ENCODE data around the gene GPATCH4. TPM values are rescaled to one million over a fixed set of nuclear protein-coding genes. Genes with fewer than 3 reads are reported as not detected.

The GPATCH4 gene
- total and polyA plus RNA-seq, 10 of the 15 experiments (the other 5 are each of a cell fraction or from before 2014, with no cell fraction given), result 35.5 to 111 (median 73.9) TPM

- no peak for TF ChIP-seq NKRF (conservative IDR thresholded peaks at IDR 0.05)
- TF ChIP-seq SREBF2 (IDR thresholded peaks at IDR 0.05; ENCODE audit: low read length), result no peak
- no peak for TF ChIP-seq IRF4 (IDR thresholded peaks at IDR 0.05; ENCODE audit: low read depth, low read length)
Measured at GRCh38 chr1:156549831-156550230, 51.4 kb downstream of the GPATCH4 start (continued).

GRCh38 chr1:156549390-156549789 is 51.9 kb downstream of the GPATCH4 start:
- no peak overlapping the region for H3K4me2 ChIP-seq (ENCODE audit: control insufficient read depth, insufficient read depth)
- H3K9me3 ChIP-seq (replicated peaks; ENCODE audit: control insufficient read depth, insufficient read depth, low read length), result no peaks in the 10 kb centered on the region
- WGBS (ENCODE audit: insufficient coverage, insufficient replicate concordance, low lambda C conversion rate, missing lambda C conversion rate), result 97% methylated on average over 2 of the region's 2 CpGs
- in situ Hi-C loops (cut with MboI), result no loop called here
- CTCF ChIA-PET, result interaction anchor here (0.7 kb wide), 1 partner anchor 47 kb away, joined by 3 read pairs; no protein-coding TSS in a partner anchor
- POLR2A ChIA-PET, result no interaction called here
- intact Hi-C loops (cut with micrococcal nuclease; ENCODE audit: unreplicated experiment), result no loop called here
- no TSS peak for BruUV-seq (replicated peaks)
- no peaks in the 10 kb centered on the region for H3K4me1 ChIP-seq (ENCODE audit: control insufficient read depth, insufficient read depth, low read length)
- ATAC-seq (no peak), FAIRE-seq (no peak), DNase-seq (ENCODE audit: low read depth, low spot score) (no peak)
- TF ChIP-seq BRCA1 (IDR thresholded peaks at IDR 0.05; ENCODE audit: low read depth, low read length), result no peak
- no peak for TF ChIP-seq MYB (IDR thresholded peaks at IDR 0.05; ENCODE audit: borderline replicate concordance, low read depth, low read length)
- TF ChIP-seq SIN3A (IDR thresholded peaks at IDR 0.05; ENCODE audit: low read depth, low read length), result no peak
- TF ChIP-seq BCLAF1 (IDR thresholded peaks at IDR 0.05), result no peak
- TF ChIP-seq ZSCAN29 (IDR thresholded peaks at IDR 0.05), result no peak
- TF ChIP-seq MEF2B (IDR thresholded peaks at IDR 0.05; ENCODE audit: partially characterized antibody, poor library complexity, severe bottlenecking), result no peak
- no peak for TF ChIP-seq PML (IDR thresholded peaks at IDR 0.05; ENCODE audit: low read length)
- TF ChIP-seq CBX5 (IDR thresholded peaks at IDR 0.05; ENCODE audit: low read depth), result no peak
- no peak for TF ChIP-seq BCL3 (IDR thresholded peaks at IDR 0.05; ENCODE audit: borderline replicate concordance, insufficient read depth, low read depth, low read length, poor library complexity, severe bottlenecking)
- no peak for TF ChIP-seq IRF4 (IDR thresholded peaks at IDR 0.05; ENCODE audit: low read depth, low read length)
- TF ChIP-seq EED (IDR thresholded peaks at IDR 0.05; ENCODE audit: low read depth), result no peak
- TF ChIP-seq CHD1 (IDR thresholded peaks at IDR 0.05; ENCODE audit: low read depth, low read length), result no peak
- TF ChIP-seq IKZF1 (conservative IDR thresholded peaks at IDR 0.05), result no peak
- no peak for TF ChIP-seq NR2C1 (IDR thresholded peaks at IDR 0.05)
- no peak for TF ChIP-seq MYC (IDR thresholded peaks at IDR 0.05; ENCODE audit: insufficient read depth, insufficient read length, insufficient replicate concordance, low read length, severe bottlenecking)
- TF ChIP-seq HDAC2 (IDR thresholded peaks at IDR 0.05), result no peak
- no peak overlapping the region for H3K27ac ChIP-seq (ENCODE audit: control insufficient read depth, insufficient read depth)
- peaks cover 0 to 2% of the 10 kb centered on the region in 2 experiments; a peak in 3 of 4 replicates for H3K36me3 ChIP-seq (ENCODE audit: control insufficient read depth in 2 of 2, insufficient read depth in 2 of 2, low read length in 1 of 2)
- H4K20me1 ChIP-seq (ENCODE audit: control insufficient read depth, insufficient read depth), result no peaks in the 10 kb centered on the region
- SMC1A ChIA-PET (ENCODE audit: uncharacterized antibody, unreplicated experiment), result no interaction called here
- H3K79me2 ChIP-seq (ENCODE audit: control insufficient read depth, insufficient read depth, low read length), result no peaks in the 10 kb centered on the region
- H2AFZ ChIP-seq (ENCODE audit: control insufficient read depth, low read depth, low read length), result no peak overlapping the region
- H3K9ac ChIP-seq (ENCODE audit: control insufficient read depth, insufficient read depth, low read length), result no peak overlapping the region
- H3K4me3 ChIP-seq, result no peak overlapping the region
- RAD21 ChIA-PET (ENCODE audit: unreplicated experiment), result no interaction called here
- H3K27me3 ChIP-seq (replicated peaks in 1 of 2; ENCODE audit: control insufficient read depth in 2 of 2, insufficient read depth in 2 of 2, low read length in 1 of 2), result no peaks in the 10 kb centered on the region
